HepG2 (cell line): ENCODE data around the gene DUSP5. TPM values are rescaled to one million over a fixed set of nuclear protein-coding genes. Genes with fewer than 3 reads are reported as not detected.

Source experiments
- ATAC-seq: fragments of 200-7000 bp; cut with Tn5 transposase; 3 replicates; pipeline ENCODE4 v1.9.1; 2020; ENCODE audit warnings: mild to moderate bottlenecking, moderate library complexity
- BruUV-seq: library from RNA; stranded (reverse); fragments of 400-500 nt; replicated peaks from 2 replicates; lab custom pipeline; 2021; lab: Mats Ljungman, UMichigan
- CTCF ChIA-PET: fragments of 300-600 bp; formaldehyde crosslinking; extraction: SDS; loops from one replicate; lab custom pipeline; 2021; ENCODE audit warnings: low total read pairs, inconsistent platforms, low intra/inter-chr PET ratio; lab: Yijun Ruan, JAX
- POLR2A ChIA-PET: fragments of 350-600 bp; sonication (Branson Sonifier 250); formaldehyde crosslinking; loops from one replicate; lab custom pipeline; 2020; ENCODE audit warnings: antibody characterized with exemption, inconsistent platforms; lab: Yijun Ruan, JAX
- DNase-seq: peaks from one replicate; pipeline ENCODE4 v3.0.0-alpha.2; 2015; ENCODE audit warnings: low spot score
- FAIRE-seq: peaks from 3 replicates; lab custom pipeline; 2011; peaks lifted over from hg19 to GRCh38; lab: Jason Lieb, UNC
- H2AFZ ChIP-seq: one replicate; pipeline ENCODE4 v1.6.1; 2011; ENCODE audit warnings: low read length, inconsistent platforms
- H3K27ac ChIP-seq: fragments of 300-600 bp; 3 replicates; pipeline ENCODE4 v1.8.0; 2011; ENCODE audit warnings: mixed run types, mild to moderate bottlenecking, mixed read lengths, low read length, inconsistent platforms; ENCODE audit not compliant: insufficient read depth; ENCODE audit errors: extremely low read length
- H3K27me3 ChIP-seq, 2 experiments: fragments of 200-600 bp in 1 of 2; 2 replicates in 1 of 2; 3 replicates in 1 of 2; pipeline versions ENCODE4 v1.6.0 to v1.8.0; 2011; ENCODE audit warnings: low read length in 2 of 2, mild to moderate bottlenecking in 2 of 2, moderate library complexity in 2 of 2, inconsistent platforms in 1 of 2; ENCODE audit not compliant: insufficient read depth in 2 of 2, control insufficient read depth in 1 of 2
- H3K36me3 ChIP-seq, 2 experiments: fragments of 200-600 bp in 1 of 2; replicated peaks in 1 of 2; 2 replicates in 1 of 2; 3 replicates in 1 of 2; pipeline versions ENCODE4 v1.5.1 to v1.8.0; 2011; ENCODE audit warnings: low read length in 2 of 2, inconsistent platforms in 1 of 2; ENCODE audit not compliant: insufficient read depth in 2 of 2, control insufficient read depth in 1 of 2
- H3K4me1 ChIP-seq: 2 replicates; pipeline ENCODE4 v1.5.1; 2012; ENCODE audit warnings: low read length, inconsistent platforms; ENCODE audit not compliant: insufficient read depth
- H3K4me2 ChIP-seq: 2 replicates; pipeline ENCODE4 v1.6.0; 2011; ENCODE audit warnings: low read depth, low read length, inconsistent platforms
- H3K4me3 ChIP-seq, 3 experiments: fragments of 200-600 bp in 1 of 3; sonication (generic), shearing (Covaris generic) in 1 of 3; replicated peaks in 1 of 3; 2 replicates each; pipeline ENCODE4 v1.5.1; 2011 to 2016; ENCODE audit warnings: low read length in 3 of 3, inconsistent platforms in 2 of 3, low read depth in 2 of 3, mild to moderate bottlenecking in 2 of 3, control low read depth in 1 of 3, mixed read lengths in 1 of 3; ENCODE audit not compliant: insufficient read depth in 1 of 3
- H3K79me2 ChIP-seq: one replicate; pipeline ENCODE4 v1.6.1; 2011; ENCODE audit warnings: low read length, inconsistent platforms; ENCODE audit not compliant: insufficient read depth
- H3K9ac ChIP-seq: 2 replicates; pipeline ENCODE4 v1.6.0; 2011; ENCODE audit warnings: mild to moderate bottlenecking, low read depth, low read length, inconsistent platforms; ENCODE audit not compliant: insufficient read depth
- H3K9me3 ChIP-seq: 2 replicates; pipeline ENCODE4 v1.5.1; 2012; ENCODE audit warnings: mild to moderate bottlenecking, low read length
- H4K20me1 ChIP-seq: 2 replicates; pipeline ENCODE4 v1.6.0; 2011; ENCODE audit warnings: inconsistent platforms, mild to moderate bottlenecking, low read length, moderate library complexity; ENCODE audit not compliant: insufficient read depth
- ATM ChIP-seq: fragments of 450-650 bp; IDR thresholded peaks from 2 replicates; pipeline ENCODE4 v1.7.1; 2017; ENCODE audit warnings: mild to moderate bottlenecking, borderline replicate concordance
- BCL3 ChIP-seq: sonication (generic); formaldehyde crosslinking; IDR thresholded peaks from 2 replicates; pipeline ENCODE4 v1.5.1; 2020; ENCODE audit warnings: mild to moderate bottlenecking, missing genetic modification reagents, moderate library complexity
- CREB1 ChIP-seq, 2 experiments: fragments of 450-650 bp in 1 of 2; IDR thresholded peaks; 2 replicates each; pipeline ENCODE4 v1.6.1; 2016 to 2017; ENCODE audit warnings: control low read depth in 1 of 2, mild to moderate bottlenecking in 1 of 2, missing compliant biosample characterization in 1 of 2, missing genetic modification characterization in 1 of 2
- HIC2 ChIP-seq: sonication (generic); formaldehyde crosslinking; IDR thresholded peaks from 2 replicates; pipeline ENCODE4 v1.9.0; 2022; ENCODE audit warnings: low read depth, missing genetic modification reagents
- HOXA3 ChIP-seq: sonication (generic); formaldehyde crosslinking; IDR thresholded peaks from 2 replicates; pipeline ENCODE4 v1.5.0; 2020; ENCODE audit warnings: missing genetic modification reagents
- HOXA5 ChIP-seq: sonication (generic); formaldehyde crosslinking; IDR thresholded peaks from 2 replicates; pipeline ENCODE4 v1.4.0; 2020; ENCODE audit warnings: missing genetic modification reagents
- MAFG ChIP-seq: sonication (generic); formaldehyde crosslinking; IDR thresholded peaks from 2 replicates; pipeline ENCODE4 v1.5.1; 2020; ENCODE audit warnings: mild to moderate bottlenecking, missing genetic modification reagents
- MATR3 ChIP-seq: sonication (generic); formaldehyde crosslinking; IDR thresholded peaks from 2 replicates; pipeline ENCODE4 v1.4.0; 2020; ENCODE audit warnings: missing genetic modification reagents
- MIER2 ChIP-seq: IDR thresholded peaks from 2 replicates; pipeline ENCODE4 v1.6.1; 2016; ENCODE audit warnings: missing biosample characterization, missing genetic modification reagents
- NR2F2 ChIP-seq: IDR thresholded peaks from 2 replicates; pipeline ENCODE4 v1.6.1; 2012; ENCODE audit warnings: low read depth, inconsistent platforms, borderline replicate concordance
- SNAPC2 ChIP-seq: sonication (generic); formaldehyde crosslinking; IDR thresholded peaks from 2 replicates; pipeline ENCODE4 v1.8.1; 2022; ENCODE audit warnings: mild to moderate bottlenecking, missing genetic modification reagents
- TP53 ChIP-seq: sonication (generic); formaldehyde crosslinking; conservative IDR thresholded peaks from 2 replicates; pipeline ENCODE4 v1.4.0; 2020; ENCODE audit warnings: missing genetic modification reagents
- ZBTB2 ChIP-seq: sonication (generic); formaldehyde crosslinking; IDR thresholded peaks from 2 replicates; pipeline ENCODE4 v1.8.0; 2022; ENCODE audit warnings: low read depth, missing genetic modification reagents
- ZFYVE20 ChIP-seq: sonication (generic); formaldehyde crosslinking; IDR thresholded peaks from 2 replicates; pipeline ENCODE4 v1.8.0; 2023; ENCODE audit warnings: low read depth, mild to moderate bottlenecking, moderate library complexity, missing genetic modification reagents, borderline replicate concordance
- ZNF253 ChIP-seq: sonication (generic); formaldehyde crosslinking; IDR thresholded peaks from 2 replicates; pipeline ENCODE4 v1.8.0; 2022; ENCODE audit warnings: mild to moderate bottlenecking, missing genetic modification reagents, borderline replicate concordance
- ZNF558 ChIP-seq: sonication (generic); formaldehyde crosslinking; IDR thresholded peaks from 2 replicates; pipeline ENCODE4 v1.9.0; 2022; ENCODE audit warnings: mild to moderate bottlenecking, missing genetic modification reagents, borderline replicate concordance
- ZNF687 ChIP-seq: sonication (generic); formaldehyde crosslinking; IDR thresholded peaks from 2 replicates; pipeline ENCODE4 v1.5.1; 2020; ENCODE audit warnings: mild to moderate bottlenecking, missing genetic modification reagents, moderate library complexity
- ZSCAN22 ChIP-seq: sonication (generic); formaldehyde crosslinking; IDR thresholded peaks from 2 replicates; pipeline ENCODE4 v1.4.0; 2020; ENCODE audit warnings: mild to moderate bottlenecking, missing genetic modification reagents
- WGBS: methylation state at CpG from one replicate; pipeline ENCODE4 v1.1.6; 2017; ENCODE audit warnings: low lambda C conversion rate; 5-methylcytosine and 5-hydroxymethylcytosine counted together
- in situ Hi-C: cut with HindIII; loops from 2 replicates; pipeline ENCODE4 v1.10.0; 2017; ENCODE audit warnings: low pct_unique_long_range_greater_than_20kb; ENCODE audit not compliant: extremely low pct_ligation_motif_present
- intact Hi-C: fragments of 100-400 bp; cut with micrococcal nuclease; formaldehyde crosslinking; loops from one replicate; pipeline ENCODE4 v1.10.0; 2022; ENCODE audit not compliant: unreplicated experiment
- polyA plus RNA-seq, 8 experiments: library from polyadenylated mRNA; depleted of rRNA in 3 of 8; stranded (reverse) in 7 of 8; unstranded in 1 of 8; fragments of >200 nt; fragmentation: Illumina TruSeq in 4 of 8; extraction: Trizol in 4 of 8; gene quantifications; 2 replicates each; pipeline versions ENCODE4 v1.2.1 to v1.2.3, GENCODE V29; 2011 to 2016; ENCODE audit warnings: low read depth in 4 of 8, missing spikeins in 1 of 8, mixed read lengths in 1 of 8; ENCODE audit not compliant: insufficient read depth in 1 of 8
- total RNA-seq, 5 experiments: library from RNA; depleted of rRNA; stranded (reverse); fragments of >200 nt; fragmentation: Illumina TruSeq; extraction: Trizol; gene quantifications; 2 replicates each; pipeline ENCODE4 v1.2.3, GENCODE V29; 2016; ENCODE audit warnings: low read depth in 1 of 5

DUSP5 gene
- total and polyA plus RNA-seq, 2 of the 13 experiments (the other 11 are each of a cell fraction or from before 2014, with no cell fraction given) = 1.4 to 3.7 TPM

- no peak overlapping the region for H2AFZ ChIP-seq
- BruUV-seq = no TSS peak
- no peak for ATAC-seq
- H3K27me3 ChIP-seq = no peaks in the 10 kb centered on the region
- WGBS = 79% methylated on average over 7 of the region's 9 CpGs
- POLR2A ChIA-PET = no interaction called here
- H3K27ac ChIP-seq = no peak overlapping the region
- no peak overlapping the region for H3K4me2 ChIP-seq
- FAIRE-seq = no peak
- no peaks in the 10 kb centered on the region for H3K79me2 ChIP-seq
- H3K9ac ChIP-seq = no peak overlapping the region
- H3K36me3 ChIP-seq = peaks cover 0 to 1% of the 10 kb centered on the region in 2 experiments; a peak in 1 of 5 replicates
- H3K9me3 ChIP-seq = no peaks in the 10 kb centered on the region
- intact Hi-C loops (no loop called here), in situ Hi-C loops (no loop called here)
- no peaks in the 10 kb centered on the region for H4K20me1 ChIP-seq
- H3K4me3 ChIP-seq = no peak overlapping the region
- no peak for DNase-seq
- CTCF ChIA-PET = no interaction called here
- H3K4me1 ChIP-seq = peaks cover 15% of the 10 kb centered on the region
- TF ChIP-seq ZFYVE20 (CRISPR knock-in tag) (no peak), ZNF687 (CRISPR knock-in tag) (no peak), MATR3 (CRISPR knock-in tag) (no peak), MIER2 (CRISPR knock-in tag) (no peak), HOXA3 (no peak), BCL3 (no peak), CREB1 (IDR thresholded peaks at IDR 0.05) (no peak), CREB1 (CRISPR knock-in tag; IDR thresholded peaks at IDR 0.05) (no peak), HIC2 (CRISPR knock-in tag) (no peak), ZBTB2 (CRISPR knock-in tag) (no peak), MAFG (no peak), NR2F2 (no peak), TP53 (no peak), ZNF558 (CRISPR knock-in tag) (no peak), ATM (no peak), ZSCAN22 (no peak), ZNF253 (no peak), SNAPC2 (CRISPR knock-in tag) (no peak), HOXA5 (CRISPR knock-in tag) (no peak)
These were observed 12.4 kb downstream of the DUSP5 start for GRCh38 chr10:110510086-110510485.
